Keratinocyte (primary cell): ENCODE data around the gene OR13C9.
"Not testable (repeated sequence)": the region's sequence is repeated elsewhere in the genome, so short reads cannot be mapped to it uniquely, and the experiment has no call there.

ENCODE experiments used
- EZH2 ChIP-seq: IDR thresholded peaks from one replicate; pipeline ENCODE4 v1.6.1; 2012; ENCODE audit warnings: inconsistent platforms, mild to moderate bottlenecking, low read length, moderate library complexity
- TF ChIP-seq, protein P1 (sequence below), 3 experiments: IDR thresholded peaks in 1 of 3; conservative IDR thresholded peaks in 1 of 3; optimal IDR thresholded peaks in 1 of 3; 2 replicates in 2 of 3; 3 replicates in 1 of 3; pipeline versions ENCODE3 to v1.5.1; 2011; ENCODE audit warnings: low read length in 3 of 3, mild to moderate bottlenecking in 3 of 3, moderate library complexity in 2 of 3, control low read depth in 1 of 3, inconsistent platforms in 1 of 3; ENCODE audit not compliant: insufficient read depth in 2 of 3; ENCODE audit errors: extremely low read depth in 1 of 3

DNA sequence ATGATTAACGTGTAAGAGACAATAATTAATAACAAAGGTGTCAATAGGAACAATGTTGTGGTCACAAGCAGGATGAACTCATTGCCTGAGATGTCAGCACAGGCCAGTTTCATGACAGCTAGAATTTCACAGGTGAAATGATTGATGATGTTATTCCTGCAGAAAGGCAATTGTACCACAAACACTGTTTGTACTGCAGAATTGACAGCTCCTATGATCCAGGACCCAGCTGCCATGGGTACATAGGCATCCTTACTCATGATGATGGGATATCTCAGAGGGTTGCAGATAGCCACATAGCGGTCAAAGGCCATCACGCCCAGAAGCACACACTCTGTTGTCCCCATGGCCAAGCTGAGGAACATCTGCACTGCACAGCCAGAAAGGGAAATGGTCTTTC lies 19.3 kb downstream of the OR13C9 start:
- TF ChIP-seq, protein P1, sequence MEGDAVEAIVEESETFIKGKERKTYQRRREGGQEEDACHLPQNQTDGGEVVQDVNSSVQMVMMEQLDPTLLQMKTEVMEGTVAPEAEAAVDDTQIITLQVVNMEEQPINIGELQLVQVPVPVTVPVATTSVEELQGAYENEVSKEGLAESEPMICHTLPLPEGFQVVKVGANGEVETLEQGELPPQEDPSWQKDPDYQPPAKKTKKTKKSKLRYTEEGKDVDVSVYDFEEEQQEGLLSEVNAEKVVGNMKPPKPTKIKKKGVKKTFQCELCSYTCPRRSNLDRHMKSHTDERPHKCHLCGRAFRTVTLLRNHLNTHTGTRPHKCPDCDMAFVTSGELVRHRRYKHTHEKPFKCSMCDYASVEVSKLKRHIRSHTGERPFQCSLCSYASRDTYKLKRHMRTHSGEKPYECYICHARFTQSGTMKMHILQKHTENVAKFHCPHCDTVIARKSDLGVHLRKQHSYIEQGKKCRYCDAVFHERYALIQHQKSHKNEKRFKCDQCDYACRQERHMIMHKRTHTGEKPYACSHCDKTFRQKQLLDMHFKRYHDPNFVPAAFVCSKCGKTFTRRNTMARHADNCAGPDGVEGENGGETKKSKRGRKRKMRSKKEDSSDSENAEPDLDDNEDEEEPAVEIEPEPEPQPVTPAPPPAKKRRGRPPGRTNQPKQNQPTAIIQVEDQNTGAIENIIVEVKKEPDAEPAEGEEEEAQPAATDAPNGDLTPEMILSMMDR (optimal IDR thresholded peaks at IDR 0.05 in 1 of 3, IDR thresholded peaks at IDR 0.05 in 1 of 3, conservative IDR thresholded peaks at IDR 0.05 in 1 of 3; ENCODE audit: extremely low read depth in 1 of 3, insufficient read depth in 2 of 3, low read length in 3 of 3): not testable (repeated sequence)
- not testable (repeated sequence) for TF ChIP-seq EZH2
